D341Med (cell line): ENCODE results near the gene MYO1G.
A peak's percentile ranks its signal among the peaks of the same experiment; 100 is the strongest.
"Not testable (repeated sequence)": the region's sequence is repeated elsewhere in the genome, so short reads cannot be mapped to it uniquely, and the experiment has no call there.

Source experiments
- DNase-seq: peaks from one replicate; pipeline ENCODE4 v3.0.0; 2012; ENCODE audit warnings: low spot score

Gene MYO1G

DNA sequence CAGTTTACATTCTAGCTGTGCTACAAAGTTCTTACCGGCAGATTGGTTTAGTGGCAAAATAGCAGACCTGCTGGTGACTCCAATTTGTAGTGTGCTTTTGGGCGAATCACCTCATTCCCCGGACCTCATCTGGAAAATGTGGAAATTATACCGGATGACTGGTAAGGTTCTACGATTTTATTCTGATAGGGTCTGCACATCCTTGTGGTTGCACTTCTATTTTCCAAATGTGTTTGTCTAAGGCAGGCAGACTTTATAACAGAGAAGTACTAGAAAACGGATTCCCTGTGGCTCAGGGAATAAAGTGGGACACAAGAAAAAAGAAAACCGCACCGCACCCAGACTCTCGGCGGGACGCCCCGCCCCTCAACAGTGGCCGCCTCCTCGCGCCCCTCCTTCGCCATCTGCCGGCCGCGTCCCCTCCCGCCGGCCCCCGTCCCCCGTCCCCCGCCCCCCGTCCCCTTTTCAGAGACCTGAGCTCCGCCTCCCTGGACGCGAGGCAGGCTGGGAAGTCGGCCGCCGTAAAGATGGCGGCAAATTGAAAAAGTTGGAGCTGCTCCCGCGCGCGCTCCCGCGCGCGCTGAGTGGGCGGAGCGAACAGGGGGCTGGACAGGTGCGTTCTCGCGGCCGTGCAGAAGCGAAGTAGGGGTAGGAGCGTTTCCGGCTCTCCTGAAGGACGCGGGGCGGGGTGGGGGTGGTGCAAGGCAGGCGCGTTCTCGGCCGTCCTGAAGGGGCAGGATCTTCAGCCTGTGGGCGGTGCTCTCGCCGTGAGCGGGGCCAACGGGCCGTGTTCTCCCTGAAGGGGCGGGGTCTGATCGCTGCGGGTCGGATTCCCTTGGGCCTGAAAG, 20.7 kb upstream of the MYO1G start:
- DNase-seq: peak; percentile 96

DNA sequence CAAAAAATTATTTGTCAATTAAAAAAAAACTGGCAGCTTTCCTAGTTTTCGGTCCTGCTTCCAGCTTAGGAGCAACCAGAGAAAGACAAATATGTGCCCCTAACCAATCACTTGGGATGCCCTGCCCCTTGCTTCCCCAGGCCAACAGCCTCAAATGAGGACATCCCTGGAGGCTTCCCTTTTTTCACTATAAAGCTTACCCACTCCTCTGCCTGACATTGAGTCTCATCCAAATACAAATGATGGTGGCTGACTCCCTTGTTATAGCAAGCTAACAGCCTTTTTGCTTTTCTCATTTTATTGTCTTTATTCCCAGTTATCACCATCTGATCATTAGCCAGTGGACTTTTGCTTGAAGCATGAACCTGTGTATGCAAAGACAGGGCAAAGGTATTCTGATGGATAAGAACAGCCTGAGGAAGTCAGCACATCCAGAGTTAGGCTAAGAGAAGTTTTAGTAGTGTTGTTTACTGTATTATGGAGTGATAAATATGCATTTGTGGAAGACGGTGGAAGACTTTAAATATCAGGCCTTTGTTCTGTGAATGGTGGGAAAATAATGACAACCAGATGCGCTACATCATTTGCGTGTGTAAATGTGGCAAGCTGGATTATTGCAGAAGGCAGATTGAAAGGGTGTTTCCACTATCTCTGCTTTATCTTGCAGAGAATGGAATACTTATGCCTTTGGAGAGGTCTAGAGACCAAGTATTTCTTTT, 19.5 kb upstream of the MYO1G start:
- DNase-seq: no peak

DNA sequence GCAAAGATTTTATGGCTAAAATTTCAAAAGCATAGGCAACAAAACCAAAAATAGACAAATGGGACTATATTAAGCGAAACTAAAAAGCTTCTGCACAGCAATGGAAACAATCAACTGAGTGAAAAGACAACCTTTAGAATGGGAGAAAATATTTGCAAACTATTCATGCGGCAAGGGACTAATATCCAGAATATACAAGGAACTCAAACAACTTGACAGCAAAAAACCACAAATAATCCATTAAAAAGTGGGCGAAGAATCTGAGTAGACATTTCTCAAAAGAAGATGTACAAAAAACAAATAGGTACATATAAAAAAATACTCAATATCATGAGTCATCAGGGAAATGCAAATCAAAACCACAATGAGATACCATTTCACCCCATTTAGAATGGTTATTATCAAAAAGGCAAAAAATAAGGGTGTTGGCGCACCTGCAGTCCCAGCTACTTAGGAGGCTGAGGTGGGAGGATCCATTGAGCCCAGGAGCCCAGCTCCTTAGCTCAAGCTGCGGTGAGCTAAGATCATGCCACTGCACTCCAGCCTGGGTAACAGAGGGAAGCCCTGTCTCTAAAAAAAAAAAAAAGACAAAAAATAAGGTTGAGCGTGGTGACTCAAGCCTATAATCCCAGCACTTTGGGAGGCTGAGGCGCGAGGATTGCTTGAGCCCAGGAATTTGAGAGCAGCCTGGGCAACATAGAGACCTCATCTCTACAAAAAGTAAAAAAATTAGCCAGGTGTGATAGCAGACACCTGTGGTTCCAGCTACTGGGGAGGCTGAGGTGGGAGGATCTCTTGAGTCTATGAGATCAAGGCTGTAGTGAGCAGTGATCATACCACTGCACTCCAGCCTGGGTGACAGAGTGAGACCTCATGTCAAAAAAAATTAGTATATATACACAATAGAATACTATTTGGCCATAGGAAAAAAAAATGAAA, 17.0 kb upstream of the MYO1G start:
- no peak for DNase-seq

DNA sequence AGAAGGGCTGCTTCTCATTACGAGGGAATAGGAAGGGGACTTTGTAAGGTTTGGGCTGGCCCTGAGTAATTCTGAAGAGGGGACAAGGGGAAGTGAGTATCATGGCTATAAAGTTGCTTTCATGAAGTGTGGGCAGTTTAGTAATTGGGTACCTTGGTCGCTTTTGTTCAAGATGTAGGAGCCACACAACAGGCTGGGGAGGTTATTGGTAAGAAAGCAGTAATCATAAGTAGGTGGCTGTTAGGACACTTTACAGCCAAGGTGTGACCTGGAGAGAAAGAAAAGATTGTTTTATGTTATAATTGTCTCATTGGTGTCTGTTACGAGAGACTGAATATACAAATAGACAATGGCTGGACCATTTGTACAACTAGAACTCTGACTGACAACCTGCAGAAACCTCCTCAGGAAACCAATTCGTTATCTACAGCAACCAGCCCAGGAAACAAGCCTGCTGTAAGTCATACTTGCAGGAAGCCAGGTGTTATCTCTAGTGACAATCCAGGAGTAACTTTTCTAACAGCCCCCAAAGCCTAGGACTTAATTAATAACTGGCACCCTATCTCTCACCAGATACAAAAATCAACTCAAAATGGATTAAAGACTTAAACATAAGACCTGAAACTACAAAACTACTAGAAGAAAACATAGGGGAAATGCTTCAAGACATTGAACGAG, 16.2 kb upstream of the MYO1G start:
- DNase-seq: no peak

DNA sequence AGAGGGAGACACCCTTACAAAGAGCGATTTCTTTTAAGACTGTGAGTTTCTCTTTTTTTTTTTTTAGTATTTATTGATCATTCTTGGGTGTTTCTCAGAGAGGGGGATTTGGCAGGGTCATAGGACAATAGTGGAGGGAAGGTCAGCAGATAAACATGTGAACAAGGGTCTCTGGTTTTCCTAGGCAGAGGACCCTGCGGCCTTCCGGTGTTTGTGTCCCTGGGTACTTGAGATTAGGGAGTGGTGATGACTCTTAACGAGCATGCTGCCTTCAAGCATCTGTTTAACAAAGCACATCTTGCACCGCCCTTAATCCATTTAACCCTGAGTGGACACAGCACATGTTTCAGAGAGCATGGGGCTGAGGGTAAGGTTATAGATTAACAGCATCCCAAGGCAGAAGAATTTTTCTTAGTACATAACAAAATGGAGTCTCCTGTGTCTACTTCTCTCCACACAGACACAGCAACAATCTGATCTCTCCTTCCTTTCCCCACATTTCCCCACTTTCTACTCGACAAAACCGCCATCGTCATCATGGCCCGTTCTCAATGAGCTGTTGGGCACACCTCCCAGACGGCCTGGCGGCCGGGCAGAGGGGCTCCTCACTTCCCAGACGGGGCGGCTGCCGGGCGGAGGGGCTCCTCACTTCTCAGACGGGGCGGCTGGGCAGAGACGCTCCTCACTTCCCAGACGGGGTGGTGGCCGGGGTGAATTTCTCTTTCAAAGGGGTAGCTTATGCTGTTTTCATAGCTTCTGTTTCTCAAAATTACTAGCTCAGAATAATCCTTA, 13.4 kb upstream of the MYO1G start:
- not testable (repeated sequence) for DNase-seq

DNA sequence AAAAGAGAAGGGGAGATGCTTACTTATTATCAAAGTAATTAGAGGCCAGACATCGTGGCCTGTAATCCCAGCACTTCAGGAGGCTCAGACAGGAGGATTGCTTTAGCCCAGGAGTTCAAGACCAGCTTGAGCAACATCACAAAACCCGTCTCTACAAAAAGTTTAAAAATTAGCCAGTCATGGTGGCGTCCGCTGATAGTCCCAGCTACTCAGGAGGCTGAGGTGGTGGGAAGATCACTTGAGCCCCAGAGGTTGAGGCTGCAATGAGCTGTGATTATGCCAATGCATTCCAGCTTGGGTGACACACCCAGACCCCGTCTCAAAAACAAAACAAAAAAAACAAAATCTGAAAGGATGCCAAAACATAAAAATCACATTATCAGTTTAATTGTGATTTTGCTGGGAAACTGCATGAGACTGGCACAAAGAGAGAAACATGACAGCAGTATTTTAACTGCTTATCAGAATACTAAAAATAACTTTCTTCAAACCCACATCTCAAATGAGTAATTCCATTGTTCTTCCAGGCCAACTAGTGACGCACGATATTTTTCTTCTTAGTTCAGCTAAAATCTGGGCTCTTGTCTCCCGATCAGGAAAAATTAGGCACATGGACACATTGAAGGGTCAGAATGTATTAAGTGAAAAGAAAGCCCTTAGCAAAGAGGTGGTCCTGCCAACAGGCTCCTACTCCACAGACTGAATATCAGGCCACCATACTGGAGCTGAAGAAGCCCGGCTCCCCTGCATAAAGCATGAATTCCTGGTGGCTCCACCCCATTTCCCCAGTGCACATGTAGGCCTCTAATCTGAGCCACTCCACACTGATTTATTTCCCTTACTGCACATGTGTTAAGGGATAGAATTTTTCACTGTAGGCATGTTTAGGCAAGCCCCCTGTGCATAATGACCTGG, 11.6 kb upstream of the MYO1G start:
- DNase-seq: no peak

DNA sequence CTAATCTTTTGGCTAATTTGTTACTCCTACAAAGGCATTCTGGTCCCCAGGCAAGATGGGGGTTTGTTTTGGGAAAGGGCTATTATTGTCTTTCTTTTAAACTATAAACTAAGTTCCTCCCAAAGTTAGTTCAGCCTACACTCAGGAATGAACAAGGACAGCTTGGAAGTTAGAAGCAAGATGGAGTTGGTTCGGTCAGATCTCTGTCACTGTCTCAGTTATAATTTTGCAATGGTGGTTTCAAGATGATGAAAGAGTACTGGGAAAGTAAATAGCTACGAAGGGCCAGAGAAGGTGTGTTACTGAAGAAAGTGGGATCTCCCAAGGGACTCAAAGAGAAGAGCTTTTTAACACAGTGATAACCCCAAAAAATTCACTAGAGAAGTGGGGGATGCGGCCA, 10.3 kb upstream of the MYO1G start:
- DNase-seq: no peak

DNA sequence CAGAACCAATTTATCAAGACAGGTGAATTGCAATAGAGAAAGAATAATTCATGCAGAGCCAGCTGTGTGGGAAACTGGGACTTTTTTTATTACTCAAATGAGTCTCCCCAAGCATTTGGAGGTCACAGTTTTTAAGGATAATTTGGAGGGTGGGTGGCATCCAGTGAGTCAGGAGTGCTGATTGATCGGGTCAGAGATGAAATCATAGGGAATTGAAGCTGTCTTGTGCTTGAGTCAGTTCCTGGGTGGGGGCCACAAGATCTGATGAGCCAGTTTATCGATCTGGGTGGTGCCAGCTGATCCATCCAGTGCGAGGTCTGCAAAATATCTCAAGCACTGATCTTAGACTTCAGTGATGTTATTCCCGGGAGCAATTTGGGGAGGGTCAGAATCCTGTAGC, 9.9 kb upstream of the MYO1G start:
- no peak for DNase-seq

DNA sequence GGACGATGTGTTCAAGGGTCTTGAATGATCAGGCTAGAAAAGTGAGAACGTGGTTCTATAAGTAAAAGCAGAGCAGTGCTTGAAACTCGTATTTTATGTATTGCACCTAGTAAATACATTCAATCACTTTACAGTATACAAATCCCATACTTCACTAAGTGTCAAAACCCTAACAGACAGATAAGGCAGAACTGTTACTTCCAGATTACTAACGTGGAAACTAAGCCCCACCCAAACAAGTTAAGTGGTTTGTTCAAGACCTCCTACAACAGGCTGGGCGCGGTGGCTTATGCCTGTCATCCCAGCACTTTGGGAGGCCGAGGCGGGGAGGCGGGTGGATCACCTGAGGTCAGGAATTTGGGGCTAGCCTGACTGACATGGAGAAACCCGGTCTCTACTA, 9.2 kb upstream of the MYO1G start:
- DNase-seq: no peak

DNA sequence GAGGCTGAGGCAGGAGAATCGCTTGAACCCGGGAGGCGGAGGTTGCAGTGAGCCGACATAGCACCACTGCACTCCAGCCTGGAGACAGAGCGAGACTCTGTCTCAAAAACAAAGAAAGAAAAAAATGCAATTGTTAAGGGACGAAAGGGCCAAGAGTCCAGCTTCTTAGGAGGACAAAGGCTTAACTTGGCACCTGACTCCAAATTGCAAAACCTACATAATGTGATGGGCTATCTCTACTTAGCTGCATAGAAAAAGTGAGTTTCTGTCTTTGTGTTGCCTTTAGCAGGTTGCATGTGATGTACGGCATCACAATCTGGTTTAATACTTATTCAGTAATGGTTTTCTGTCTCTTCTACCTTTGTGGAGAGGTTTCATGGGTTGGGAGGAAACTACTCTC, 8.6 kb upstream of the MYO1G start:
- DNase-seq: no peak

DNA sequence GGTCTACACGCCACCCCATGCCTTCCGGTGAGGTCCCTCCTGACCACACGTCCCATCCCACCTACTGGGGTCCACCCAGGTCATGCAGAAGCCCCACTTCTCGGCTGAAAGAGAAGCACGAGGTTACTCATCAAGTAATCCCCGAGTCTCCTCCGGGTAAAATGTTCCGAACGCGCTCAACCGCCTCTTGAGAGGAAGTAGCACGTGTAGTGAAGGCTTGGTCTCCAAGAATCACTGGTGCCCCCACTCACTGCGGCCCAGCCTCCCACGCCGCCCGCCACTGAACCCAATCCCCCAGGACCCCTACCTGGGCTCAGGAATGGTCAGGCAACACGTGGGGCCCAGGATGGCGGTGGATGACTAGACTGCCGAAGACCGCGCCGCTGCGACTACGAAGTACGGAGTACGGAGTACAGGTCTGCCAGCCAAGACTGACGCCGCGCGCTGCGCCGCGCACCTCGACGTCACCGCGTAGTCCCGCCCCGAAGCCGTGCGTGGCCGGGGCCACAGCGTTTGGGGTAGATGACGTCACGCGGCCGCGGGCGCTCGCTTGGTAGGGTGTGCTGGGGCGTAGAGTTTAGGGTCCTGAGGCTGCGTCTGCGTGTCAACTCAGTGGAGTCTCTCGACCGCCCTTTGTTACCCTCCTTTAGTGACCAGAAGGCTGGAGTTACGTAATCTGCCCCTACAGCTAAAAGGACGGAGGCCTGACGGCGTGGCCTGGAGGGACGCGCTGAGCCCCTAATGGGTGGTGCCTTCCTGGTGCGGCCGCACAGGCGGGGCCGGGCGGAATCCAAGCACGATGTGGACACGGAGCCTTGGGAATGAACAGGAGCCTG, 7.6 kb upstream of the MYO1G start:
- DNase-seq: peak; percentile 97

DNA sequence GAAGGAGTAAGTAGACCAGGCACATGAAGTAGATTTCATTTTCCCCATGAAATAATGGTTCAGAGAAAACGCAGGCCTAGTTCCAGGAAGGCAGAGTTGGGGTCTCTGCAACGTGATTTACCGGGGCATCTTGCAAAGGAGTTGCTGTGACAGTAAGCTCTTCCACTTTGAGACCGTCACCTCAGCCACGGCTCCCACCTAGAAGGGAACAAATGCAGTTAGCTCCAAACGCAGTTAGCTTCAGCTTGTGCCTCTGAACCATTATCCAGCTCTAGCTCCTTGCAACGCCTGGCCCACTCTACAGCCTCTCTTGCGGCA, 7.0 kb upstream of the MYO1G start:
- DNase-seq: no peak

DNA sequence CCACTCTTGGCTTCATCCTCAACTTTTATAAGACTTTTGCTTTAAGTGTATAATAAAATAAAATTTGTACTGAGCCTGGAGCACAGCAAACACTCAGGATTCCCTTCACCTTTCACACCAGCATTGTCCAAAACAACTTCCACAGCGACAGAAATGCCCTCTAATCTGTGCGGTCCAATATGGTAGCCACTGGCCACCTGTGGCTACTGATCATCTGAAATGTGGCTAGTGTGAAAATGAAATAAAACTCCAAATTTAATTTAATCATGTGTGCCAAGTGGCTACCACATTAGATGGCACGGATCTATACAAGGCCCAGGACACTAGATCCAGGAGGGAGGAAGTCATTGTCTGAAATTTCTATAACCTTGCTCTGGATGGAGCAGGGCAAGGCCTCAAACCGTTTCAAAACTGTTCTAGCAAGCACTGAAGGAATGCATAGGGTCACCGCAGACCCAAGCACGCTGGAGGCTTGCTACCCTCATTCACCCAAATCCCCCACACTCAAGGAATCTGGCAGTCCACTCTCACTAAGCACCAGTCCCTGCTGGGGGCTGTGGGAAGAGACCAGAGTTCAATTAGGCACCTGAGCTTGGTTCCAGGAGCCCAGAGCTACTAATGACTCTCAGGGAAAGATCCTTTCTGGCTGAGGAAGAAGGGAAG, 6.3 kb upstream of the MYO1G start:
- peak; percentile 18 for DNase-seq

DNA sequence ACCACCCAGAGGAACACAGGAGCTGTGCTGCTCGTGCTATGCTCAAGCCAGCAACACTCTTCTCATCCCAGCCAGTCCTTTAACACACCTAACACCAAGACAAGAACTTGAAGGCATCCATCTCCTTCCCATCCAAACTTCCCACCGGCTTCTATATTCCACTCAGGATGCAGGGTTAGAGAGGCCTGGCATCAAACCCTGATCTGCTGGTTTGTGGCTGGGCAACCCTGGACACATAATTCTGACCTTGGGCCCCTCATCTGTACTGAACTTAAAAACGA, 5.6 kb upstream of the MYO1G start:
- DNase-seq: no peak

DNA sequence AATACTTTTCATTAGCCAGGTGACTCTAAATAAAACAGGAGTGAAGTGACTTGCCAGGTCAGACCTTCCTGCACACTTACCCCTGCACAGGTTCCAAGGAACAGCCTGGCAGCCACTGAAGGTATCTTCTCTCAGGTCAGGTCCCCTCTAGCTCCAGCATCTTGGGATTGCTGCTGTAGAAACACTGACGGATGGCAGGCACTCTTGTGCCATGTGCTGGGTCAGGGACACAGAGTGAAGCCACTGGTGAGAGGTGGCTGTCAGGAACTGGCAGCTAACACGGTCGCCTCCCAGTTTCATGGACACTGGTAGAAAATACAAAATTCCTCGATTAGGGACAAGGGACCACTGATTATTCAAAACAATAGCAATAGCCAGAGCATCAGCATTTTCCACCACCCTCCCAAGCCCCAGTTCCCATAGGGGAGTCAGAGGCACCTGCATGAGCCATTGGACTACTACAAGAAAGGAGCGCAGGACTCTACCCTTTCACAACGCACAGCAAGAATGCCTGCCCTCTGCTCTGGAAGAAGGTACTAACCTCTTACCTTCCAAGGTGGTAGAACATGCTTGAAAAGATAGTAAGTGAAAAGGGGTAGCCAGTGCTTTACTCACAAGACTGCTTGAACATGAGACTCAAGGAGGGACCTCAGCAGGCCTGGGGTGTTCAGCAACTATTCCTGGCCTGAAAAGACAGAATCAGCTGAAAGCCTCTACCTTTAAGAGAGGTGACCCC, 5.1 kb upstream of the MYO1G start:
- DNase-seq: no peak

DNA sequence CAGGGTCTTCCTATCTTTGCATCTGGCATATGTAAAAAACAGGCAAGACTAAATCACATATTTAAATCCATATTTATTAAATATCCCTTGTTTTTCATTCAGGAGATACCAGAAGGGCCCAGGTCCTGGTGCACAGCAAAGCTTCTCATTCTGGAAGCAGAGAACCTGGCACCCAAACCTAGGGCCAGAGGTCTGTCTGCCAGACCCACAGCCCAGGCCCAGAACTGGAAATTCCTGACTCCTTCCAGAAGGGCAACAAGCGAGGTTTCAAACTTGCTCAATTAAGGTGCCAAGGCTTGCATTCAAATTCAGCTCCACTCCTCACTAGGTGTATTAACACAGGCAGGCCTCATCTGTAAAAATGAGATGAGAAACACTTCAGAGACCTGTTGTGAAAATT, 4.2 kb upstream of the MYO1G start:
- no peak for DNase-seq

DNA sequence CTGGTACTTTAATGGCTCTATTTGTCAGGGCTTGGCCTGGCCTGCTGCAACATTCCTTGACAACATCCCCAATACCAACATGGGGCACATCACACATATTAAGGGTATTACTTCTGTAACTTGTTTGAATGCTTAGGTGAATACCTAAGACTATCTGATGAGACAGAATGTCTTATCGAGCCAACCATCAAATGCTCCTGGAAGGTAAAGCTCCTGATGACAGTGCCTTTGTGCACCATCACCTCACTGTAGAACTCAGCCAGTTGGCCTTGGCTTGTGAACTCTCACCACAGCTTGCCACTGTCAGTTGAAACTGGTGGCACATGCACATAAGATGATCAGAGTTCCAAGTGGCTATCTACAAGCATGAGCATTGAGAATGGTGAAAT, 3.7 kb upstream of the MYO1G start:
- no peak for DNase-seq

DNA sequence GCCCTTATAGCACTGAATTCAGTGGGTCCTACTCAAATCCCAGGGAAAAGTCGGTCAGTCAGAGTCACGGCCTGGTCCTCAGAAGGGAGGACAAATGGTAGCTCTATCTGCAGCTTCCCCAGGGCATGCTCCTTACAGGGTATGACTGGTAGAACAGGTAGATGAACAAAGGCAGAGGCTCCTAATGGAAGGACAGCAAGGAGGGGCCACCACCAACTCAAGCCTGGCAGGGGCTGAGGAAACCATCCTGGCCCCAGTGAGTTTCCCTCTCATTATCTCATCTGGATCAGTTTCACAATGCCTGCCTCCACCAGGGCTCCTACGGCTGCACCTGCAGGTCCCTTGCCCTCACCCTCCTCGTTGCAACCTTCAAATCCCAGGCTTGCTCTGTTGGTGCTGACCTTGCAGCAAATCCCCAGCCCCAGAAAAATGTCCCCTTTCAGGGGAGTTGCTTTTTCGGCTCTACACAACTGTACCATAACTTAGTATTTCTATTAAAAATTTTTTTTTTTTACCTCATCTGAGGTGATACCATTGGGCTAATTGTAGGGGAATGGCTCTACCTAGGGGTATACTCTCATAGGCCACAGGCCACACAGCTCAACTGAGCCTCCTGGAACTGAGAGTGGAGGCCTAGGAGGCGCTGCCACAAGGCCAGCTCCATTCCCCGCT, 2.4 kb upstream of the MYO1G start:
- peak; percentile 34 for DNase-seq
